RCC 7860 (cell line): ENCODE data around the gene TENT4A.

Experiments
- DNase-seq: peaks from one replicate; pipeline ENCODE4 v3.0.0-alpha.2; 2015; ENCODE audit warnings: low spot score
- FAIRE-seq: peaks from 2 replicates; lab custom pipeline; 2012; peaks lifted over from hg19 to GRCh38; lab: Jason Lieb, UNC

Gene TENT4A

GRCh38 chr5:6749026-6749716 is 35.9 kb downstream of the TENT4A start:
- no peak for FAIRE-seq
- no peak for DNase-seq

- no peak for DNase-seq
- FAIRE-seq: no peak
These were observed 37.1 kb downstream of the TENT4A start for GRCh38 chr5:6750142-6750840.

GRCh38 chr5:6750951-6751685 is 37.9 kb downstream of the TENT4A start:
- DNase-seq (no peak), FAIRE-seq (no peak)

GRCh38 chr5:6752236-6752635 is 39.0 kb downstream of the TENT4A start:
- DNase-seq: no peak
- no peak for FAIRE-seq

- FAIRE-seq: no peak
- no peak for DNase-seq
These were observed 39.5 kb downstream of the TENT4A start for GRCh38 chr5:6752782-6753181.

- no peak for DNase-seq
- FAIRE-seq: no peak
These were observed 40.6 kb downstream of the TENT4A start for GRCh38 chr5:6753851-6754250.

- FAIRE-seq: no peak
These were observed 41.5 kb downstream of the TENT4A start for GRCh38 chr5:6754766-6755165.

GRCh38 chr5:6755519-6755918 is 42.3 kb downstream of the TENT4A start:
- DNase-seq (no peak), FAIRE-seq (no peak)

More at GRCh38 chr5:6754766-6755165, 41.5 kb downstream of the TENT4A start:
- DNase-seq: no peak

- FAIRE-seq (no peak), DNase-seq (no peak)
These were observed 42.7 kb downstream of the TENT4A start for GRCh38 chr5:6755941-6756340.

- FAIRE-seq: no peak
- no peak for DNase-seq
These were observed 44.3 kb downstream of the TENT4A start for GRCh38 chr5:6757414-6757969.

GRCh38 chr5:6758236-6758635 is 45.0 kb downstream of the TENT4A start:
- FAIRE-seq: no peak
- no peak for DNase-seq

- no peak for FAIRE-seq
These were observed 45.5 kb downstream of the TENT4A start for GRCh38 chr5:6758706-6759105.

GRCh38 chr5:6759401-6759800 is 46.2 kb downstream of the TENT4A start:
- peak; percentile 89 for FAIRE-seq
- peak; percentile 98 for DNase-seq

More at GRCh38 chr5:6758706-6759105, 45.5 kb downstream of the TENT4A start:
- no peak for DNase-seq

GRCh38 chr5:6759983-6760382 is 46.8 kb downstream of the TENT4A start:
- no peak for DNase-seq
- no peak for FAIRE-seq

- FAIRE-seq: no peak
- no peak for DNase-seq
These were observed 47.5 kb downstream of the TENT4A start for GRCh38 chr5:6760686-6761085.

- FAIRE-seq (no peak), DNase-seq (no peak)
These were observed 48.1 kb downstream of the TENT4A start for GRCh38 chr5:6761333-6761732.

- no peak for FAIRE-seq
- DNase-seq: no peak
These were observed 48.9 kb downstream of the TENT4A start for GRCh38 chr5:6762116-6762515.

GRCh38 chr5:6762697-6763096 is 49.5 kb downstream of the TENT4A start:
- FAIRE-seq: no peak
- DNase-seq: no peak

- DNase-seq (no peak), FAIRE-seq (no peak)
These were observed 50.0 kb downstream of the TENT4A start for GRCh38 chr5:6763191-6763590.

GRCh38 chr5:6765612-6766525 is 52.6 kb downstream of the TENT4A start:
- peak; percentile 78 for FAIRE-seq

More at GRCh38 chr5:6765612-6766525, 52.6 kb downstream of the TENT4A start:
- peak; percentile 86 for DNase-seq
